B cell (primary cell): Measurements from ENCODE around the gene ZNF516. TPM values are rescaled to one million over a fixed set of nuclear protein-coding genes. Genes with fewer than 3 reads are reported as not detected.

Source experiments
- ATAC-seq: fragments of 200-7000 bp; cut with Tn5 transposase; one replicate; pipeline ENCODE4 v1.10.0; 2021; ENCODE audit warnings: low read depth, mild to moderate bottlenecking, moderate number of reproducible peaks, moderate library complexity
- CTCF ChIA-PET: fragments of 350-600 bp; sonication (Branson Sonifier 250); formaldehyde crosslinking; loops from one replicate; lab custom pipeline; 2021; ENCODE audit warnings: antibody characterized with exemption, inconsistent platforms; lab: Charles Lee
- POLR2A ChIA-PET: fragments of 350-600 bp; sonication (Branson Sonifier 250); formaldehyde crosslinking; loops from one replicate; lab custom pipeline; 2021; ENCODE audit warnings: antibody characterized with exemption; lab: Charles Lee
- DNase-seq: peaks from one replicate; pipeline ENCODE4 v3.0.0; 2013
- H2AFZ ChIP-seq: 2 replicates; pipeline ENCODE4 v1.6.1; 2012; ENCODE audit warnings: mild to moderate bottlenecking, low read depth, low read length; ENCODE audit not compliant: insufficient read depth, poor library complexity, severe bottlenecking
- H3K27ac ChIP-seq, 2 donors: 1 replicate in 1 of 2; 2 replicates in 1 of 2; pipeline ENCODE4 v1.5.1; 2012 to 2013; ENCODE audit warnings: low read length in 2 of 2, mild to moderate bottlenecking in 2 of 2, moderate library complexity in 1 of 2
- H3K27me3 ChIP-seq, 4 experiments: fragments of 200-600 bp in 1 of 4; sonication (generic) in 1 of 4; replicated peaks in 1 of 4; 1 replicate in 2 of 4; 2 replicates in 2 of 4; pipeline versions ENCODE4 v1.6.1 to v1.7.0; 2013 to 2016; ENCODE audit warnings: low read length in 3 of 4, mild to moderate bottlenecking in 2 of 4, mixed read lengths in 1 of 4, moderate library complexity in 1 of 4; ENCODE audit not compliant: insufficient read depth in 4 of 4, control insufficient read depth in 3 of 4; ENCODE audit errors: control extremely low read depth in 1 of 4
- H3K36me3 ChIP-seq, 2 experiments: replicated peaks in 1 of 2; 1 replicate in 1 of 2; 2 replicates in 1 of 2; pipeline versions ENCODE4 v1.6.1 to v1.7.1; 2013; ENCODE audit warnings: low read length in 1 of 2; ENCODE audit not compliant: insufficient read depth in 2 of 2, control insufficient read depth in 1 of 2; ENCODE audit errors: control extremely low read depth in 1 of 2, extremely low read depth in 1 of 2
- H3K4me1 ChIP-seq, 2 donors: fragments of 200-600 bp in 1 of 2; sonication (generic) in 1 of 2; 1 replicate in 1 of 2; 2 replicates in 1 of 2; pipeline versions ENCODE4 v1.5.1 to v1.6.1; 2013 to 2017; ENCODE audit warnings: low read length in 2 of 2; ENCODE audit not compliant: control insufficient read depth in 2 of 2, insufficient read depth in 2 of 2
- H3K4me2 ChIP-seq: replicated peaks from 2 replicates; pipeline ENCODE3; 2012; ENCODE audit warnings: mild to moderate bottlenecking, low read depth, low read length; ENCODE audit not compliant: poor library complexity, severe bottlenecking
- H3K4me3 ChIP-seq, 5 experiments: fragments of 200-600 bp in 1 of 5; sonication (generic) in 1 of 5; 1 replicate in 3 of 5; 2 replicates in 2 of 5; pipeline versions ENCODE4 v1.5.1 to v1.7.0; 2011 to 2016; ENCODE audit warnings: low read length in 4 of 5, mild to moderate bottlenecking in 4 of 5, low read depth in 2 of 5, control low read depth in 1 of 5, moderate library complexity in 1 of 5; ENCODE audit not compliant: insufficient read depth in 1 of 5; ENCODE audit errors: control extremely low read depth in 1 of 5, extremely low read depth in 1 of 5
- H3K79me2 ChIP-seq: fragments of 200-600 bp; sonication (generic); one replicate; pipeline ENCODE4 v1.6.0; 2016; ENCODE audit warnings: low read length; ENCODE audit not compliant: control insufficient read depth, insufficient read depth
- H3K9ac ChIP-seq: fragments of 200-600 bp; sonication (generic); 2 replicates; pipeline ENCODE4 v1.6.1; 2017; ENCODE audit warnings: mild to moderate bottlenecking, low read length, moderate library complexity
- H3K9me3 ChIP-seq, 3 donors: one replicate each; pipeline versions ENCODE4 v1.6.1 to v1.7.1; 2013; ENCODE audit warnings: low read length in 2 of 3; ENCODE audit not compliant: control insufficient read depth in 2 of 3, insufficient read depth in 1 of 3; ENCODE audit errors: control extremely low read depth in 1 of 3
- H4K20me1 ChIP-seq: 2 replicates; pipeline ENCODE4 v1.6.0; 2012; ENCODE audit warnings: mild to moderate bottlenecking, low read length; ENCODE audit not compliant: insufficient read depth, control insufficient read depth, poor library complexity, severe bottlenecking
- H3K27ac Mint-ChIP-seq: one replicate; pipeline ENCODE4 v1.8.0; 2021; ENCODE audit warnings: mixed read lengths
- H3K27me3 Mint-ChIP-seq: one replicate; pipeline ENCODE4 v1.8.0; 2021; ENCODE audit warnings: mixed read lengths
- H3K4me1 Mint-ChIP-seq: one replicate; pipeline ENCODE4 v1.8.0; 2021; ENCODE audit warnings: mixed read lengths
- H3K4me3 Mint-ChIP-seq: one replicate; pipeline ENCODE4 v1.8.0; 2021; ENCODE audit warnings: mixed read lengths
- H3K9me3 Mint-ChIP-seq: one replicate; pipeline ENCODE4 v1.8.0; 2022; ENCODE audit warnings: mixed read lengths; ENCODE audit not compliant: insufficient read depth
- EZH2 ChIP-seq: IDR thresholded peaks from 2 replicates; pipeline ENCODE4 v1.6.1; 2012; ENCODE audit warnings: borderline replicate concordance, low read depth, mild to moderate bottlenecking, moderate library complexity, low read length; ENCODE audit not compliant: insufficient read depth, poor library complexity, severe bottlenecking
- WGBS: methylation state at CpG from one replicate; pipeline ENCODE4 v1.1.5; 2013; ENCODE audit warnings: missing lambda C conversion rate; ENCODE audit not compliant: insufficient coverage; 5-methylcytosine and 5-hydroxymethylcytosine counted together
- intact Hi-C: fragments of 100-400 bp; cut with micrococcal nuclease; formaldehyde crosslinking; loops from one replicate; pipeline ENCODE4 v1.10.0; 2022
- polyA plus RNA-seq: library from polyadenylated mRNA; depleted of rRNA; stranded (reverse); fragments of >200 nt; gene quantifications from 2 replicates; pipeline ENCODE4 v1.2.3, GENCODE V29; 2012
- total RNA-seq, 2 donors: library from RNA; stranded (reverse); fragments of 120-200 nt in 1 of 2; gene quantifications; 1 replicate in 1 of 2; 2 replicates in 1 of 2; pipeline versions ENCODE4 v1.2.3 to v1.2.4, GENCODE V29; 2013 to 2022
- TF ChIP-seq, protein P1 (sequence below): fragments of 200-600 bp; IDR thresholded peaks from one replicate; pipeline ENCODE4 v1.8.0; 2022; ENCODE audit warnings: antibody characterized with exemption, mild to moderate bottlenecking

ZNF516 gene
- total and polyA plus RNA-seq, 2 donors (not counting 1 experiment from before 2014, with no cell fraction given) = 6.7 to 27.1 TPM

- CTCF ChIA-PET = no interaction called here
- Mint-ChIP-seq H3K4me1 (peaks cover 52% of the 10 kb centered on the region), H3K27me3 (peaks cover 15% of the 10 kb centered on the region), H3K27ac (peak overlapping the region; percentile 88), H3K9me3 (no peaks in the 10 kb centered on the region), H3K4me3 (peak overlapping the region; percentile 85)
- peak overlapping the region; percentile 73 for H2AFZ ChIP-seq
- no peaks in the 10 kb centered on the region for H4K20me1 ChIP-seq
- peaks cover 3% of the 10 kb centered on the region for H3K79me2 ChIP-seq
- H3K36me3 ChIP-seq = no peaks in the 10 kb centered on the region
- H3K4me2 ChIP-seq = peak overlapping the region; percentile 92
- DNase-seq (peak; percentile 69), ATAC-seq (no peak)
- POLR2A ChIA-PET = no interaction called here
- H3K9me3 ChIP-seq = peaks cover 0 to 10% (median 1%) of the 10 kb centered on the region in 3 donors
- H3K4me3 ChIP-seq = peak overlapping the region in 4 of 5 experiments; percentile 67 to 75 (median 72)
- H3K4me1 ChIP-seq = peaks cover 30 to 52% of the 10 kb centered on the region in 2 donors
- peak overlapping the region in 1 of 2 donors; percentile 29 for H3K27ac ChIP-seq
- peak overlapping the region; percentile 72 for H3K9ac ChIP-seq
- TF ChIP-seq EZH2 = no peak
- TF ChIP-seq, protein P1, sequence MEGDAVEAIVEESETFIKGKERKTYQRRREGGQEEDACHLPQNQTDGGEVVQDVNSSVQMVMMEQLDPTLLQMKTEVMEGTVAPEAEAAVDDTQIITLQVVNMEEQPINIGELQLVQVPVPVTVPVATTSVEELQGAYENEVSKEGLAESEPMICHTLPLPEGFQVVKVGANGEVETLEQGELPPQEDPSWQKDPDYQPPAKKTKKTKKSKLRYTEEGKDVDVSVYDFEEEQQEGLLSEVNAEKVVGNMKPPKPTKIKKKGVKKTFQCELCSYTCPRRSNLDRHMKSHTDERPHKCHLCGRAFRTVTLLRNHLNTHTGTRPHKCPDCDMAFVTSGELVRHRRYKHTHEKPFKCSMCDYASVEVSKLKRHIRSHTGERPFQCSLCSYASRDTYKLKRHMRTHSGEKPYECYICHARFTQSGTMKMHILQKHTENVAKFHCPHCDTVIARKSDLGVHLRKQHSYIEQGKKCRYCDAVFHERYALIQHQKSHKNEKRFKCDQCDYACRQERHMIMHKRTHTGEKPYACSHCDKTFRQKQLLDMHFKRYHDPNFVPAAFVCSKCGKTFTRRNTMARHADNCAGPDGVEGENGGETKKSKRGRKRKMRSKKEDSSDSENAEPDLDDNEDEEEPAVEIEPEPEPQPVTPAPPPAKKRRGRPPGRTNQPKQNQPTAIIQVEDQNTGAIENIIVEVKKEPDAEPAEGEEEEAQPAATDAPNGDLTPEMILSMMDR = no peak
- WGBS = 24% methylated on average over 33 of the region's 48 CpGs
- intact Hi-C loops = loop anchor here (5.0 to 10.0 kb wide), 4 partner anchors 468 to 1999 kb away; partner anchors contain the start of genes CNDP2 and TSHZ1
- peaks cover 0 to 10% (median 2%) of the 10 kb centered on the region in 4 experiments for H3K27me3 ChIP-seq
Observed at GRCh38 chr18:76496194-76496890, 1.3 kb upstream of the ZNF516 start.
